Measurements from ENCODE around the gene KANSL1.
A peak's percentile ranks its signal among the peaks of the same experiment; 100 is the strongest.
"Not testable (repeated sequence)": the region's sequence is repeated elsewhere in the genome, so short reads cannot be mapped to it uniquely, and the experiment has no call there.

KANSL1 gene

GRCh38 chr17:46011711-46012505 is 181.3 kb downstream of the KANSL1 start:
- no peak for DNase-seq

DNA sequence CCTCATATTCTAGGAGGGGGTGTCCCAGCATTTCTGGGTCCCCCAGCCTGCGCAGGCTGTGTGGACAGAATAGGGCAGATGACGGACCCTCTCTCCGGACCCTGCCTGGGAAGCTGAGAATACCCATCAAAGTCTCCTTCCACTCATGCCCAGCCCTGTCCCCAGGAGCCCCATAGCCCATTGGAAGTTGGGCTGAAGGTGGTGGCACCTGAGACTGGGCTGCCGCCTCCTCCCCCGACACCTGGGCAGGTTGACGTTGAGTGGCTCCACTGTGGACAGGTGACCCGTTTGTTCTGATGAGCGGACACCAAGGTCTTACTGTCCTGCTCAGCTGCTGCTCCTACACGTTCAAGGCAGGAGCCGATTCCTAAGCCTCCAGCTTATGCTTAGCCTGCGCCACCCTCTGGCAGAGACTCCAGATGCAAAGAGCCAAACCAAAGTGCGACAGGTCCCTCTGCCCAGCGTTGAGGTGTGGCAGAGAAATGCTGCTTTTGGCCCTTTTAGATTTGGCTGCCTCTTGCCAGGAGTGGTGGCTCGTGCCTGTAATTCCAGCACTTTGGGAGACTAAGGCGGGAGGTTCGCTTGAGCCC is 182.5 kb downstream of the KANSL1 start:
- DNase-seq, result no peak

DNA sequence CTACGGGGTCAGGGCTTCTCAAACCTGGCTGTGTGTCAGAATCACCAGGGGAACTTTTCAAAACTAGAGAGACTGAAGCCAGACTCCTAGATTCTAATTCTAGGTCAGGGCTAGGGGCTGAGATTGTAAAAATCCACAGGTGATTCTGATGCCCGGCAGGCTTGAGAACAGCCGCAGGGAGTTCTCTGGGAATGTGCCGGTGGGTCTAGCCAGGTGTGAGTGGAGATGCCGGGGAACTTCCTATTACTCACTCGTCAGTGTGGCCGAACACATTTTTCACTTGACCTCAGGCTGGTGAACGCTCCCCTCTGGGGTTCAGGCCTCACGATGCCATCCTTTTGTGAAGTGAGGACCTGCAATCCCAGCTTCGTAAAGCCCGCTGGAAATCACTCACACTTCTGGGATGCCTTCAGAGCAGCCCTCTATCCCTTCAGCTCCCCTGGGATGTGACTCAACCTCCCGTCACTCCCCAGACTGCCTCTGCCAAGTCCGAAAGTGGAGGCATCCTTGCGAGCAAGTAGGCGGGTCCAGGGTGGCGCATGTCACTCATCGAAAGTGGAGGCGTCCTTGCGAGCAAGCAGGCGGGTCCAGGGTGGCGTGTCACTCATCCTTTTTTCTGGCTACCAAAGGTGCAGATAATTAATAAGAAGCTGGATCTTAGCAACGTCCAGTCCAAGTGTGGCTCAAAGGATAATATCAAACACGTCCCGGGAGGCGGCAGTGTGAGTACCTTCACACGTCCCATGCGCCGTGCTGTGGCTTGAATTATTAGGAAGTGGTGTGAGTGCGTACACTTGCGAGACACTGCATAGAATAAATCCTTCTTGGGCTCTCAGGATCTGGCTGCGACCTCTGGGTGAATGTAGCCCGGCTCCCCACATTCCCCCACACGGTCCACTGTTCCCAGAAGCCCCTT is 183.3 kb downstream of the KANSL1 start:
- DNase-seq, result no peak

GRCh38 chr17:46008591-46008990 is 184.6 kb downstream of the KANSL1 start:
- DNase-seq, result no peak

- DNase-seq, result no peak
Measured at GRCh38 chr17:46007461-46007965, 185.7 kb downstream of the KANSL1 start.

- not testable (repeated sequence) for DNase-seq
Measured at GRCh38 chr17:46006082-46006481, 187.1 kb downstream of the KANSL1 start.

GRCh38 chr17:46003907-46004748 is 189.1 kb downstream of the KANSL1 start:
- DNase-seq, result no peak

DNA sequence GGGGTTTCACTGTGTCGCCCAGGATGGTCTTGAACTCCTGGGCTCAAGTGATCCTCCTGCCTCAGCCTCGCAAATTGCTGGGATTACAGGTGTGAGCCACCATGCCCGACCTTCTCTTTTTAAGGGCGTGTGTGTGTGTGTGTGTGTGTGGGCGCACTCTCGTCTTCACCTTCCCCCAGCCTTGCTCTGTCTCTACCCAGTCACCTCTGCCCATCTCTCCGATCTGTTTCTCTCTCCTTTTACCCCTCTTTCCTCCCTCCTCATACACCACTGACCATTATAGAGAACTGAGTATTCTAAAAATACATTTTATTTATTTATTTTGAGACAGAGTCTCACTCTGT is 190.3 kb downstream of the KANSL1 start:
- DNase-seq, result no peak

- DNase-seq, result peak; percentile 86
Measured at GRCh38 chr17:46002311-46002972, 190.8 kb downstream of the KANSL1 start.

DNA sequence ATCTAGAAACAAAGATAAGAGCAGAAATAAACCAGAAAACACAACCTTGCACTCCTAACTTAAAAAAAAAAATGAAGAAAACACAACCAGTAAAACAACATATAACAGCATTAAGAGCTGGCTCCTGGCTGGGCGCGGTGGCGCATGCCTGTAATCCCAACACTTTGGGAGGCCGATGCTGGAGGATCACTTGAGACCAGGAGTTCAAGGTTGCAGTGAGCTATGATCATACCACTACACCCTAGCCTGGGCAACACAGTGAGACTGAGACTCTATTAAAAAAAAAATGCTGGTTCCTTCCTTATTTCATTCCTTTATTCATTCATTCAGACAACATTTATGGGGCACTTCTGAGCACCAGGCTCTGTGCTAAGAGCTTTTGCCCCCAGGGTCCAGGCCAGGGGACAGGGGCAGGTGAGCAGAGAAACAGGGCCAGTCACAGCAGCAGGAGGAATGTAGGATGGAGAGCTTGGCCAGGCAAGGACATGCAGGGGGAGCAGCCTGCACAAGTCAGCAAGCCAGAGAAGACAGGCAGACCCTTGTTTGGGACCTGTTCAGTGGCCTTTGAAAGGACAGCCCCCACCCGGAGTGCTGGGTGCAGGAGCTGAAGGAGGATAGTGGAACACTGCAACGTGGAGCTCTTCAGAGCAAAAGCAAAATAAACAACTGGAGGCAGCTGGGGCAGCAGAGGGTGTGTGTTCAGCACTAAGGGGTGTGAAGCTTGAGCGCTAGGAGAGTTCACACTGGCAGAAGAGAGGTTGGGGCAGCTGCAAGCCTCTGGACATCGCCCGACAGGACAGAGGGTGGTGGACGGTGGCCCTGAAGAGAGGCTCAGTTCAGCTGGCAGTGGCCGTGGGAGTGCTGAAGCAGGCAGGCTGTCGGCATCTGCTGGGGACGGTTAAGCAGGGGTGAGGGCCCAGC is 191.6 kb downstream of the KANSL1 start:
- no peak for DNase-seq

- no peak for DNase-seq
Measured at GRCh38 chr17:46000757-46001156, 192.5 kb downstream of the KANSL1 start.

DNA sequence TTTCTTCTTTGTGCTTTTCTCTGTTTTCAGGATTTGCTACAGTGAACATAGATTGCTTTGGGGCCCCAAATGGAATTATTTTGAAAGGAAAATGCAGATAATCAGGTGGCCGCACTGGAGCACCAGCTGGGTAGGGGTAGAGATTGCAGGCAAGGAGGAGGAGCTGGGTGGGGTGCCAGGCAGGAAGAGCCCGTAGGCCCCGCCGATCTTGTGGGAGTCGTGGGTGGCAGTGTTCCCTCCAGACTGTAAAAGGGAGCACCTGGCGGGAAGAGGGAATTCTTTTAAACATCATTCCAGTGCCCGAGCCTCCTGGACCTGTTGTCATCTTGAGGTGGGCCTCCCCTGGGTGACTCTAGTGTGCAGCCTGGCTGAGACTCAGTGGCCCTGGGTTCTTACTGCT is 192.9 kb downstream of the KANSL1 start:
- DNase-seq, result no peak

DNA sequence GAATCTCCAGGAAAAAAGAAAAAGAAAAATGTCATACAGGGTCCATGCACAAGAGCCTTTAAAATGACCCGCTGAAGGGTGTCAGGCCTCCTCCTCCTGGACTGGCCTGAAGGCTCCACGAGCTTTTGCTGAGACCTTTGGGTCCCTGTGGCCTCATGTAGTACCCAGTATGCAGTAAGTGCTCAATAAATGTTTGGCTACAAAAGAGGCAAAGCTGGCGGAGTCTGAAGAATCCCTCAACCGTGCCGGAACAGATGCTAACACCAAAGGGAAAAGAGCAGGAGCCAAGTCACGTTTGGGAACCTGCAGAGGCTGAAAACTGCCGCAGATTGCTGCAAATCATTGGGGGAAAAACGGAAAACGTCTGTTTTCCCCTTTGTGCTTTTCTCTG is 193.3 kb downstream of the KANSL1 start:
- DNase-seq, result no peak

- DNase-seq, result no peak
Measured at GRCh38 chr17:45998987-45999899, 194.0 kb downstream of the KANSL1 start, which contains the start of gene STH. TSS of gene STH (plus strand) at chr17:45999250. CDS start at chr17:45999280, 30 bp downstream.

DNA sequence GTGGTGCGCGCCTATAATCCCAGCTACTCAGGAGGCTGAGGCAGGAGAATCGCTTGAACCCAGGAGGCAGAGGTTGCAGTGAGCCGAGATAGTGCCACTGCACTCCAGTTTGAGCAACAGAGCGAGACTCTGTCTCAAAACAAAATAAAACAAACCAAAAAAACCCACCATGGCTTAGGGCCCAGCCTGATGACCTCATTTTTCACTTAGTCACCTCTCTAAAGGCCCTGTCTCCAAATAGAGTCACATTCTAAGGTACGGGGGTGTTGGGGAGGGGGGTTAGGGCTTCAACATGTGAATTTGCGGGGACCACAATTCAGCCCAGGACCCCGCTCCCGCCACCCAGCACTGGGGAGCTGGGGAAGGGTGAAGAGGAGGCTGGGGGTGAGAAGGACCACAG is 195.6 kb downstream of the KANSL1 start:
- DNase-seq, result no peak

- no peak for DNase-seq
Measured at GRCh38 chr17:45997166-45997565, 196.1 kb downstream of the KANSL1 start.

GRCh38 chr17:45996282-45996937 is 196.8 kb downstream of the KANSL1 start:
- no peak for DNase-seq

DNA sequence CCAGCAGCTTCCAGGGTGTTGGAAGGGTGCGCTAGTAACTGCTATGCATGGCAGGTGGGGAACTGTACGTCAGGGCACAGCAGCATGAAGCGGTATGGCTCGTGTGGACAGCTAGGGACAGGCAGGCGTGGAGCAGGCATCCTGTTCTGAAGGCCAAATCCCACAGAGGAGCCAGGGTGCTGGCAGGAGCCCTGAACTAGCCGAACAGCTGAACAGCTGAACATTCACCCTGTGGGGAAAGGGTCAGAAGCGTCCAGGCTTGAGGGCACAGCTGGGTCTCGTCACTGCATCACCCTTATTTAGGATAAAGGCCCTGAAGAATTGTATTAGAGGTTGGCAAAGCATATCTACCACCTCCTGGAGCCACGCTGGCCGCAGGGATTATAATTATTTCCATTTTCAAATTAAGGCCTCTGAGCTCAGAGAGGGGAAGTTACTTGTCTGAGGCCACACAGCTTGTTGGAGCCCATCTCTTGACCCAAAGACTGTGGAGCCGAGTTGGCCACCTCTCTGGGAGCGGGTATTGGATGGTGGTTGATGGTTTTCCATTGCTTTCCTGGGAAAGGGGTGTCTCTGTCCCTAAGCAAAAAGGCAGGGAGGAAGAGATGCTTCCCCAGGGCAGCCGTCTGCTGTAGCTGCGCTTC is 197.5 kb downstream of the KANSL1 start:
- no peak for DNase-seq

GRCh38 chr17:45994987-45995386 is 198.2 kb downstream of the KANSL1 start:
- DNase-seq, result no peak

Measured in stimulated activated CD8-positive, alpha-beta memory T cell treated with anti-CD3 and anti-CD28 coated beads, Interleukin-4, amount 100 ng/mL, for 48 hours (primary cell).